ENCODE measurements around the gene LIN7C. TPM values are rescaled to one million over a fixed set of nuclear protein-coding genes. Genes with fewer than 3 reads are reported as not detected.

The LIN7C gene
- total and polyA plus RNA-seq, 2 of the 8 experiments (the other 6 are each of a cell fraction or from before 2014, with no cell fraction given) = 10.5 to 42.7 TPM

DNA sequence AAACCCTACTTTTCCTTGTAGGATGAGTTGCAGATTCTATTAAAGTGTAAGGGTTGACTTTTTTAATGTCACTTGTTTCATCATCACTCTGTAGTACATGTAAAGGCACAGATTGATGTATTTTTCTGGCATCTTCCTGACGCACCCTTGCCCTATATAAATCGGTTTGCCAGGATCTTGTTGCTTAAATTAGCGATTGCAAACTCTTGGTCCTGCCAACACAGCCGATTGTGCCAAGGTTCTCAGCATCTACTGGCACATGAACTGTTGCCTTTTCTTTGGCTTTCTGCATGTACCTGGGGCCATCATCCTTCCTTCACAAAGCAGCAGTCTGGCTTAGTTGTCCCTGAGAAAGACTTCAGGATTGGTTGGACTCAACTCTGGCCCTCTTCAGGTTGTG is 7.5 kb upstream of the LIN7C start:
- no peak overlapping the region for H3K4me2 ChIP-seq (ENCODE audit: insufficient read depth in 1 of 2, low read depth in 2 of 2, low read length in 2 of 2)
- H4K8ac ChIP-seq (ENCODE audit: extremely low read depth, insufficient read depth, low read length) = no peak overlapping the region
- no peak for TF ChIP-seq EZH2 (IDR thresholded peaks at IDR 0.05; ENCODE audit: low read depth, low read length, severe bottlenecking)
- no peak for TF ChIP-seq HDAC2 (IDR thresholded peaks at IDR 0.05; ENCODE audit: borderline replicate concordance in 1 of 2, low read depth in 2 of 2, low read length in 2 of 2)
- TF ChIP-seq CREB1 (IDR thresholded peaks at IDR 0.05) = no peak
- no peak for TF ChIP-seq CBX5 (IDR thresholded peaks at IDR 0.05; ENCODE audit: low read depth, low read length)
- no peak for TF ChIP-seq FOSL1 (IDR thresholded peaks at IDR 0.05; ENCODE audit: insufficient read depth, low read depth, low read length)
- TF ChIP-seq SAP30 (IDR thresholded peaks at IDR 0.05; ENCODE audit: insufficient read depth, insufficient replicate concordance, low read length) = no peak
- TF ChIP-seq YY1 (IDR thresholded peaks at IDR 0.05; ENCODE audit: low read depth, low read length) = no peak
- no peak for TF ChIP-seq RAD21 (IDR thresholded peaks at IDR 0.05 in 1 of 2, conservative IDR thresholded peaks at IDR 0.05 in 1 of 2; ENCODE audit: low read depth in 2 of 2, low read length in 2 of 2)
- no peak for TF ChIP-seq POLR2A (IDR thresholded peaks at IDR 0.05; ENCODE audit: control extremely low read depth in 1 of 2, low read depth in 2 of 2, low read length in 2 of 2)
- no peak for TF ChIP-seq KDM5A (IDR thresholded peaks at IDR 0.05; ENCODE audit: low read length)
- H2AK5ac ChIP-seq (ENCODE audit: low read depth, low read length) = no peak overlapping the region
- WGBS, 2 experiments (ENCODE audit: extremely low coverage in 1 of 2, insufficient coverage in 1 of 2, insufficient read length in 1 of 2, insufficient replicate concordance in 2 of 2, low coverage in 1 of 2, low lambda C conversion rate in 2 of 2, missing lambda C conversion rate in 1 of 2) = 77% methylated on average over 4 of the region's 4 CpGs; no CpG with 5 or more reads in 1 of the 2 experiments
- no peak overlapping the region for H3K4ac ChIP-seq (replicated peaks; ENCODE audit: insufficient read length, low read depth, low read length)
- POLR2A ChIA-PET (ENCODE audit: partially characterized antibody) = interaction anchor here (0.8 kb wide), 1 partner anchor 136 kb away, joined by 3 read pairs; no protein-coding TSS in a partner anchor
- H2BK5ac ChIP-seq (ENCODE audit: low read depth, low read length) = no peak overlapping the region
- no peak overlapping the region for H3K27ac ChIP-seq (ENCODE audit: low read depth, low read length)
- no peak overlapping the region for H3K14ac ChIP-seq (ENCODE audit: insufficient read length)
- no peak overlapping the region for H3K18ac ChIP-seq (ENCODE audit: extremely low read depth, low read length)
- H4K20me1 ChIP-seq (replicated peaks in 1 of 2; ENCODE audit: control insufficient read depth in 1 of 2, insufficient read depth in 2 of 2, low read length in 2 of 2) = no peaks in the 10 kb centered on the region
- no peak overlapping the region for H2BK120ac ChIP-seq (replicated peaks; ENCODE audit: low read depth, low read length)
- no peaks in the 10 kb centered on the region for H3K23me2 ChIP-seq (ENCODE audit: low read depth, low read length)
- DNase-seq (ENCODE audit: low read depth in 1 of 2, low spot score in 2 of 2) = no peak
- H3K4me3 ChIP-seq (ENCODE audit: extremely low read depth in 1 of 4, insufficient read depth in 2 of 4, low read depth in 3 of 4, low read length in 4 of 4) = no peak overlapping the region
- H2BK12ac ChIP-seq (ENCODE audit: low read depth, low read length) = no peak overlapping the region
- H3K4me1 ChIP-seq (replicated peaks in 1 of 4; ENCODE audit: control insufficient read depth in 3 of 4, insufficient read depth in 4 of 4, low read length in 3 of 4) = no peaks in the 10 kb centered on the region
- no peak overlapping the region for H4K91ac ChIP-seq (replicated peaks; ENCODE audit: insufficient read length, low read length)
- H3K56ac ChIP-seq (replicated peaks; ENCODE audit: insufficient read length, low read depth, low read length) = no peak overlapping the region
- H3K23ac ChIP-seq (ENCODE audit: insufficient read length) = no peak overlapping the region
- H3K36me3 ChIP-seq (ENCODE audit: control insufficient read depth in 2 of 4, insufficient read depth in 4 of 4, low read length in 3 of 4) = no peaks in the 10 kb centered on the region
- H3K9ac ChIP-seq (replicated peaks in 1 of 4; ENCODE audit: extremely low read depth in 1 of 4, low read depth in 3 of 4, low read length in 3 of 4) = no peak overlapping the region
- no peak overlapping the region for H2BK15ac ChIP-seq (ENCODE audit: low read length)
- no peak overlapping the region for H4K5ac ChIP-seq (ENCODE audit: insufficient read length, low read depth, low read length)
- no peak for FAIRE-seq
- no peaks in the 10 kb centered on the region for H3K79me1 ChIP-seq (ENCODE audit: low read depth, low read length)
- H2BK20ac ChIP-seq (ENCODE audit: low read length) = no peak overlapping the region
- no peaks in the 10 kb centered on the region for H3K27me3 ChIP-seq (replicated peaks in 1 of 4; ENCODE audit: control insufficient read depth in 3 of 4, extremely low read depth in 1 of 4, insufficient read depth in 3 of 4, low read length in 3 of 4)
- no peaks in the 10 kb centered on the region for H3K9me3 ChIP-seq (ENCODE audit: insufficient read depth in 2 of 2, low read depth in 1 of 2, low read length in 1 of 2)
- H3K79me2 ChIP-seq (ENCODE audit: control insufficient read depth in 1 of 2, insufficient read depth in 2 of 2, low read length in 2 of 2) = no peaks in the 10 kb centered on the region
- CTCF ChIA-PET (ENCODE audit: partially characterized antibody) = interaction anchor here (1.5 kb wide), 1 partner anchor 11 kb away, joined by 5 read pairs; no protein-coding TSS in a partner anchor
- H2AFZ ChIP-seq (ENCODE audit: low read length) = no peak overlapping the region
